22Rv1 (cell line): Measurements from ENCODE around the gene RAD51B.

Experiments used
- CTCF ChIP-seq: fragments of 450-650 bp; IDR thresholded peaks from 2 replicates; pipeline ENCODE4 v1.5.1; 2017; ENCODE audit warnings: mild to moderate bottlenecking
- ZFX ChIP-seq: fragments of 450-650 bp; IDR thresholded peaks from 2 replicates; pipeline ENCODE4 v1.6.1; 2017; ENCODE audit warnings: antibody characterized with exemption, borderline replicate concordance

GRCh38 chr14:68405961-68406360, 586.4 kb downstream of the RAD51B start:
- TF ChIP-seq CTCF, result no peak
- TF ChIP-seq ZFX, result no peak
